H9 (cell line): ENCODE results near the gene RND3. TPM values are rescaled to one million over a fixed set of nuclear protein-coding genes. Genes with fewer than 3 reads are reported as not detected.

Source experiments
- DNase-seq: peaks from one replicate; pipeline ENCODE4 v3.0.0-alpha.2; 2017
- H2AFZ ChIP-seq: one replicate; pipeline ENCODE4 v1.6.1; 2013; ENCODE audit warnings: mild to moderate bottlenecking, low read length, control low read depth, moderate library complexity
- H2AK5ac ChIP-seq: 2 replicates; pipeline ENCODE4 v1.6.1; 2013; ENCODE audit warnings: low read length, control low read depth, mixed read lengths; ENCODE audit not compliant: insufficient read length
- H2BK120ac ChIP-seq: one replicate; pipeline ENCODE4 v1.6.1; 2013; ENCODE audit warnings: low read depth, mild to moderate bottlenecking, low read length, control low read depth, inconsistent platforms; ENCODE audit not compliant: poor library complexity, severe bottlenecking
- H2BK12ac ChIP-seq: 2 replicates; pipeline ENCODE4 v1.6.1; 2013; ENCODE audit warnings: low read length, control low read depth, mixed read lengths, low read depth; ENCODE audit not compliant: insufficient read length
- H2BK15ac ChIP-seq: 2 replicates; pipeline ENCODE4 v1.6.1; 2013; ENCODE audit warnings: low read depth, low read length, control low read depth
- H2BK20ac ChIP-seq: one replicate; pipeline ENCODE4 v1.6.1; 2013; ENCODE audit warnings: low read depth, mild to moderate bottlenecking, low read length, control low read depth, inconsistent platforms; ENCODE audit not compliant: poor library complexity, severe bottlenecking
- H2BK5ac ChIP-seq: 2 replicates; pipeline ENCODE4 v1.6.1; 2013; ENCODE audit warnings: low read length, control low read depth, mixed read lengths; ENCODE audit not compliant: insufficient read length
- H3K14ac ChIP-seq: 2 replicates; pipeline ENCODE4 v1.6.1; 2013; ENCODE audit warnings: low read length, control low read depth; ENCODE audit not compliant: insufficient read depth
- H3K18ac ChIP-seq: 2 replicates; pipeline ENCODE4 v1.6.1; 2013; ENCODE audit warnings: low read depth, mild to moderate bottlenecking, mixed read lengths, low read length, control low read depth; ENCODE audit not compliant: insufficient read length
- H3K23ac ChIP-seq: 2 replicates; pipeline ENCODE4 v1.6.1; 2013; ENCODE audit warnings: low read length, control low read depth, mixed read lengths, low read depth; ENCODE audit not compliant: insufficient read length
- H3K23me2 ChIP-seq: 2 replicates; pipeline ENCODE4 v1.6.1; 2013; ENCODE audit warnings: low read depth, mild to moderate bottlenecking, mixed read lengths, low read length, control low read depth; ENCODE audit not compliant: insufficient read length, poor library complexity, severe bottlenecking
- H3K27ac ChIP-seq: 2 replicates; pipeline ENCODE4 v1.5.1; 2013; ENCODE audit warnings: low read length, control low read depth, mixed read lengths, low read depth; ENCODE audit not compliant: insufficient read length
- H3K27me3 ChIP-seq: 2 replicates; pipeline ENCODE4 v1.6.1; 2013; ENCODE audit warnings: low read length, control low read depth, inconsistent platforms; ENCODE audit not compliant: insufficient read depth
- H3K4ac ChIP-seq: 2 replicates; pipeline ENCODE4 v1.6.1; 2013; ENCODE audit warnings: low read depth, mild to moderate bottlenecking, control low read depth, inconsistent platforms, low read length, moderate library complexity
- H3K4me1 ChIP-seq: 2 replicates; pipeline ENCODE4 v1.6.1; 2013; ENCODE audit warnings: low read length, control low read depth, inconsistent platforms; ENCODE audit not compliant: insufficient read depth
- H3K4me2 ChIP-seq: 2 replicates; pipeline ENCODE4 v1.6.1; 2013; ENCODE audit warnings: low read length, control low read depth, mixed read lengths; ENCODE audit not compliant: insufficient read length, insufficient read depth
- H3K56ac ChIP-seq: 2 replicates; pipeline ENCODE4 v1.6.1; 2013; ENCODE audit warnings: low read depth, mild to moderate bottlenecking, mixed read lengths, low read length, control low read depth; ENCODE audit not compliant: insufficient read length
- H3K79me1 ChIP-seq: 2 replicates; pipeline ENCODE4 v1.6.1; 2013; ENCODE audit warnings: low read depth, mild to moderate bottlenecking, moderate library complexity, low read length, control low read depth, inconsistent platforms; ENCODE audit not compliant: insufficient read depth, poor library complexity, severe bottlenecking
- H3K79me2 ChIP-seq: 2 replicates; pipeline ENCODE4 v1.6.1; 2013; ENCODE audit warnings: low read length, control low read depth, inconsistent platforms; ENCODE audit not compliant: insufficient read depth
- H3K9ac ChIP-seq: 2 replicates; pipeline ENCODE4 v1.6.1; 2013; ENCODE audit warnings: low read length, control low read depth, mixed read lengths; ENCODE audit not compliant: insufficient read length; ENCODE audit errors: extremely low read depth
- H3K9me3 ChIP-seq: one replicate; pipeline ENCODE4 v1.6.1; 2013; ENCODE audit warnings: low read depth, low read length, inconsistent platforms; ENCODE audit not compliant: control insufficient read depth
- H3T11ph ChIP-seq: one replicate; pipeline ENCODE4 v1.6.1; 2013; ENCODE audit warnings: mild to moderate bottlenecking, low read length, control low read depth, inconsistent platforms
- H4K20me1 ChIP-seq: one replicate; pipeline ENCODE4 v1.6.1; 2013; ENCODE audit not compliant: control insufficient read depth, insufficient read length, insufficient read depth
- H4K5ac ChIP-seq: 2 replicates; pipeline ENCODE4 v1.6.1; 2013; ENCODE audit warnings: low read depth, mild to moderate bottlenecking, mixed read lengths, low read length, control low read depth; ENCODE audit not compliant: insufficient read length
- H4K8ac ChIP-seq: replicated peaks from 2 replicates; pipeline ENCODE4 v1.6.1; 2013; ENCODE audit warnings: low read length, control low read depth, mixed read lengths, low read depth; ENCODE audit not compliant: insufficient read length
- H4K91ac ChIP-seq: 2 replicates; pipeline ENCODE4 v1.6.1; 2013; ENCODE audit warnings: low read depth, mild to moderate bottlenecking, moderate library complexity, mixed read lengths, low read length, control low read depth; ENCODE audit not compliant: insufficient read length
- H3K27ac Mint-ChIP-seq, 3 experiments: 2 replicates in 2 of 3; 3 replicates in 1 of 3; pipeline ENCODE4 v1.8.0; 2020 to 2021; ENCODE audit warnings: mixed read lengths in 3 of 3, mild to moderate bottlenecking in 1 of 3, moderate library complexity in 1 of 3
- H3K27me3 Mint-ChIP-seq: 2 replicates; pipeline ENCODE4 v1.8.0; 2021; ENCODE audit warnings: low read depth, mild to moderate bottlenecking, moderate library complexity, mixed read lengths
- H3K36me3 Mint-ChIP-seq, 3 experiments: 2 replicates in 2 of 3; 3 replicates in 1 of 3; pipeline ENCODE4 v1.8.0; 2020 to 2021; ENCODE audit warnings: low read depth in 3 of 3, mixed read lengths in 3 of 3; ENCODE audit not compliant: insufficient read depth in 1 of 3
- H3K4me1 Mint-ChIP-seq, 2 experiments: 2 replicates each; pipeline ENCODE4 v1.8.0; 2020; ENCODE audit warnings: mixed read lengths in 2 of 2
- H3K4me3 Mint-ChIP-seq, 2 experiments: 2 replicates in 1 of 2; 3 replicates in 1 of 2; pipeline ENCODE4 v1.8.0; 2020 to 2021; ENCODE audit warnings: mild to moderate bottlenecking in 2 of 2, mixed read lengths in 2 of 2, moderate library complexity in 1 of 2
- H3K9me3 Mint-ChIP-seq, 2 experiments: 2 replicates in 1 of 2; 3 replicates in 1 of 2; pipeline ENCODE4 v1.8.0; 2020; ENCODE audit warnings: mild to moderate bottlenecking in 2 of 2, mixed read lengths in 2 of 2, moderate library complexity in 1 of 2
- whole genome bisulfite sequencing: extraction: QIAGEN DNeasy Blood & Tissue Kit; methylation state at CpG from one replicate; pipeline ENCODE4 v1.1.7; 2013; ENCODE audit warnings: missing lambda C conversion rate, low lambda C conversion rate, mixed read lengths; ENCODE audit not compliant: insufficient read length; ENCODE audit errors: extremely low coverage; 5-methylcytosine and 5-hydroxymethylcytosine counted together
- total RNA-seq: library from RNA; stranded (reverse); gene quantifications from 2 replicates; pipeline ENCODE4 v1.2.1, GENCODE V29; 2021
- TF ChIP-seq, protein P1 (sequence below): fragments of 200-600 bp; sonication (generic); conservative IDR thresholded peaks from 3 replicates; pipeline ENCODE4 v1.8.0; 2021; ENCODE audit warnings: antibody characterized with exemption, mild to moderate bottlenecking

Gene RND3
- total RNA-seq, 1 experiment from 2014 or later, result 62.6 TPM

- Histone ChIP-seq H2BK20ac (no peak overlapping the region), H2BK5ac (no peak overlapping the region), H2AK5ac (no peak overlapping the region), H3K9me3 (no peaks in the 10 kb centered on the region), H4K5ac (no peak overlapping the region), H3K79me1 (peaks cover 5% of the 10 kb centered on the region), H2BK12ac (no peak overlapping the region), H3K23ac (no peak overlapping the region), H2BK120ac (no peak overlapping the region), H3K18ac (no peak overlapping the region), H2AFZ (no peak overlapping the region), H4K8ac (no peak overlapping the region), H3K27ac (no peak overlapping the region), H3K14ac (no peak overlapping the region), H3K27me3 (no peaks in the 10 kb centered on the region), H3K4me2 (no peak overlapping the region), H3T11ph (no peak overlapping the region), H2BK15ac (no peak overlapping the region), H3K79me2 (peaks cover 79% of the 10 kb centered on the region), H3K56ac (no peak overlapping the region), H4K91ac (no peak overlapping the region), H3K9ac (no peak overlapping the region), H3K4me1 (peaks cover 20% of the 10 kb centered on the region), H3K23me2 (peaks cover 8% of the 10 kb centered on the region), H3K4ac (no peak overlapping the region), H4K20me1 (no peaks in the 10 kb centered on the region)
- WGBS, result no CpG with 5 or more reads among the region's 6 CpGs
- H3K27me3 Mint-ChIP-seq, result no peaks in the 10 kb centered on the region
- H3K4me1 Mint-ChIP-seq, result peaks cover 60 to 71% of the 10 kb centered on the region in 2 experiments
- no peak overlapping the region for H3K27ac Mint-ChIP-seq
- H3K36me3 Mint-ChIP-seq, result peaks cover 3 to 42% (median 17%) of the 10 kb centered on the region in 3 experiments; a peak in 4 of 7 replicates
- H3K4me3 Mint-ChIP-seq, result no peak overlapping the region
- DNase-seq, result no peak
- TF ChIP-seq, protein P1, sequence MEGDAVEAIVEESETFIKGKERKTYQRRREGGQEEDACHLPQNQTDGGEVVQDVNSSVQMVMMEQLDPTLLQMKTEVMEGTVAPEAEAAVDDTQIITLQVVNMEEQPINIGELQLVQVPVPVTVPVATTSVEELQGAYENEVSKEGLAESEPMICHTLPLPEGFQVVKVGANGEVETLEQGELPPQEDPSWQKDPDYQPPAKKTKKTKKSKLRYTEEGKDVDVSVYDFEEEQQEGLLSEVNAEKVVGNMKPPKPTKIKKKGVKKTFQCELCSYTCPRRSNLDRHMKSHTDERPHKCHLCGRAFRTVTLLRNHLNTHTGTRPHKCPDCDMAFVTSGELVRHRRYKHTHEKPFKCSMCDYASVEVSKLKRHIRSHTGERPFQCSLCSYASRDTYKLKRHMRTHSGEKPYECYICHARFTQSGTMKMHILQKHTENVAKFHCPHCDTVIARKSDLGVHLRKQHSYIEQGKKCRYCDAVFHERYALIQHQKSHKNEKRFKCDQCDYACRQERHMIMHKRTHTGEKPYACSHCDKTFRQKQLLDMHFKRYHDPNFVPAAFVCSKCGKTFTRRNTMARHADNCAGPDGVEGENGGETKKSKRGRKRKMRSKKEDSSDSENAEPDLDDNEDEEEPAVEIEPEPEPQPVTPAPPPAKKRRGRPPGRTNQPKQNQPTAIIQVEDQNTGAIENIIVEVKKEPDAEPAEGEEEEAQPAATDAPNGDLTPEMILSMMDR, result no peak
- no peaks in the 10 kb centered on the region; a peak in 1 of 5 replicates for H3K9me3 Mint-ChIP-seq
Observed at GRCh38 chr2:150480971-150481830, 6.3 kb downstream of the RND3 start.
